ENCODE results near the gene ENDOV. TPM values are rescaled to one million over a fixed set of nuclear protein-coding genes. Genes with fewer than 3 reads are reported as not detected.

ENDOV gene
- 11.5 TPM for total RNA-seq

DNA sequence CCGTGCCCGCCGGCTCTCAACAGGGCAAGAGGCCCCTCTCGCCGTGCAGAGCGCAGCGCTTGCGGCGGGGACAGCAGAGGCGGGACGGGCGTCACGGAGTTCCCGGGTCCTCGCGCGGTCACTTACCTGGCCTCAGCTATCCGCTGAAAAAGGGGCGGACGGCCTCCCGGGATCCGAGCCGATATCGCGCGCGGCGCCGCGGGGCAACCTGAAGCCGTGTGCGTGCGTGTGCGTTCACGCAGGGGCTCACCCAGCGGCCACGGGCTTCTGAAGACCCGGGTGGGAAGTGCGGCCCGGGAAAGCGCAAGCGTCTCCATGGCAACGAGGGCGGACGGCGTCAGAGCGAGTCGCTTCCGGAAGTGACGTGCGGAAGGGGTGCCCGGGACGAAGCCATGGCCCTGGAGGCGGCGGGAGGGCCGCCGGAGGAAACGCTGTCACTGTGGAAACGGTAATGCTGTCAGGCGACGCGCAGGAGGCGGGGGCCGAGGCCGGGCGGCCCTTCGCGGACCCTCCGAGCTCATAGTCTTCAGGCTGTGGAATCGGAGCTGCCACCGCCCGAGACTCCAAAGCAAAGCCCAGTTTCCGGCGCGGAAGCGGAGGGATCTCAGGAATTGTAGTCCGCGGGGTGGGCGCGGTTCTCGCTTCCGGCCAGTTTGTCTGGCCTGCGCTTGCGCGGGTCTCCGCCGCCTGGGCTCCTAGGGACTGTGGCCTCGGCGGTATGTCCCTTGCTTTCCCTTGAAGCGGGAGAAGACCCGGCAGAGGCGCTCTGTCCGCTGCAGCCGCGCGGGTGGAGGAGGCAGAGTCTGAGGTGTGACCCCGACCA, at the start of gene ENDOV:
ENDOV (plus strand) TSS at position 365 of the 823 bp plus-strand sequence; CDS start at position 393, 28 bp downstream.
- DNase-seq = peak; percentile 93

DNA sequence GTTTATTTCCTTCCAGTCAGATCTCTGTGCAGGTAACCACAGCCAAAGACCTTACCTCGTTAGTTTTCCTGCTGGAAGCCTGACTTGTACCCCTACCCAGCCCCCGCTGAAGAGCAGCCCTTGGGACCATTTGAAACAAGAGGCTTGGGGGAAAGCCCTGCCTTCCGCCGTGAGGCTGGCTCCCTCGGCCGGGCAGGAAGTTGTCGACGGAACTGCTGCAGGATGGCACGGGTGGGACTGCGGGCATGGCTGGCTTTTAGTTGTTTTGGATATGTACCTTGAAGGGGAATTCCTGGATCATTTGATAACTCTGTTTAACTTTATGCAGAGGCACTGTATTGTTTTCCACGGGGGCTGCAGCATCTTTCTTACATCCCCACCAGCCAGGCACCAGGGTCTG, 49.0 kb upstream of the ENDOV start:
- DNase-seq = no peak

DNA sequence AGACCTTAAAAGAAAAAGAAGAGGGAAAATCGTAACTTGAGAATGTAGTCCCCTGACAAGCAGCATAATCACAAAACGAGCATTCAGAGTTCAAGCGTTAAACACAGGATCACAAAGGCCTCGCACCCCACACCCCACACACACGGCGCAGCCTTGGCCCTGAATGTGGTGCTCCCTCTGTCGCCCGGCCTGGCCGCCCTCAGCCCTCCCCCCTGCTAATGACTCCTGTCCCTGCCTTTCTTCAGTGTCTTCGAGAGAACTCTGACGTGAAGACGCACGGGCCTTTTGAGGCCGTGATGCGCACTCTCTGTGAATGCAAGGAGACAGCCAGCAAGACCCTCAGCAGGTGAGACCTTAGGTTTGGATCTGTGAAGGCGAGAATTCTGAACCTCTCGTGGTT, 47.5 kb upstream of the ENDOV start:
- no peak for DNase-seq

DNA sequence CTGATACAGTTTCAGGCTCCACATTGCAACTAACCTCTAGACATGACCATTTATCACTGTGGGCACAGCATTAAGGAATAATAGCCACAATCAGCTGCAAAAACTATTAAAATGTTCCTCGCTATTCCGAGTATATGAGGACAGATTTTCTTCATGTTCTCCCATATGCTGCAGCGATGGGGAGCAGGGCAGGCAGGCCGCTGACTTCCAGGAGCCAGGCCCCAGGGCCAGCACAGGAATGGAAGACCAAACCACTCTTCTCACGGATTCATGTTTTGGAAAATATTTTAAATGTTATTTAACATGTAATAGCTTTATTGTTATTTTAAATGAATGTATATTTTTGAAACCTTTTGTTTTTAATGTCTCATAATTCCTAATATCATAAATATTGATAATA, 43.8 kb upstream of the ENDOV start:
- DNase-seq = no peak

DNA sequence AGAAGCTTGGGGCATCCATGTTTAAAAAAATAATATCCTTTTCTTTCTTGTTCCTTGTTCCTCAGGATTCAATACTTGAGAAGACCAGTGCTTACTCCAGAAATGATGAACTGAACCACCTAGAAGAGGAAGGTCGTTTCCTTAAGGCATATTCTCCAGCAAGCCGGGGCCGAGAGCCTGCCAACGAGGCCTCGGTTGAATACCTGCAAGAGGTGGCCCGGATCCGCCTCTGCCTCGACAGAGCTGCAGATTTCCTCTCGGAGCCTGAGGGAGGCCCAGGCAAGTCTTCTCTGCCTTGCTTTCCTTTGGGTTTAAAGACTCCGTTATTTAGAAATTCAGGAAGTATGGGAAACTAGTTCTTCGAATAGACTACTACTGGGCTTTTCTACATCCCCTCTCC, 42.5 kb upstream of the ENDOV start:
- DNase-seq = no peak

DNA sequence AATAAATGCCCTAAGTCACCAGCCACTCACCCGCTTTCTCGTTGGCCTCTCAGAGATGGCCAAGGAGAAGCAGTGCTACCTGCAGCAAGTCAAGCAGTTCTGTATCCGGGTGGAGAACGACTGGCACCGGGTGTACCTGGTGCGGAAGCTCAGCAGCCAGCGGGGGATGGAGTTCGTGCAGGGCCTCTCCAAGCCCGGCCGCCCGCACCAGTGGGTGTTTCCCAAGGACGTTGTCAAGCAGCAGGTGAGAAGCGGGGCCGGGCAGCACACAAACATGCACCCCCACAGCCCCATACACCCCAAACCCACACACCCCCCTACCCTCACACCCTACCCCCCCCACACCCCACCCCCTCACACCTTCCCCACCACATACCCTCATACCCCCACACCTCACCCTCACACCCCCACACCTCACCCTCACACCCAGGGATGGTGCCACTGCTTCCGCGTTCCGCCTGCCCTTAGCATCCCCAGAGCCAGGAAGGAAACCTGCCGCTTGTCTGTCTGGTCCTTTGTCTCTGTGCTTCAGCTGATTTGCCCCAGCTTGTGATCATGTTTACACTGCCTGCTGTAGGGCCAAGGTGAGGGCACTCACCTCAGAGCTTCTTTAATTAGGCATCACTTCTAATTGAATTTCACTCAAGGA, 41.9 kb upstream of the ENDOV start:
- DNase-seq = no peak

DNA sequence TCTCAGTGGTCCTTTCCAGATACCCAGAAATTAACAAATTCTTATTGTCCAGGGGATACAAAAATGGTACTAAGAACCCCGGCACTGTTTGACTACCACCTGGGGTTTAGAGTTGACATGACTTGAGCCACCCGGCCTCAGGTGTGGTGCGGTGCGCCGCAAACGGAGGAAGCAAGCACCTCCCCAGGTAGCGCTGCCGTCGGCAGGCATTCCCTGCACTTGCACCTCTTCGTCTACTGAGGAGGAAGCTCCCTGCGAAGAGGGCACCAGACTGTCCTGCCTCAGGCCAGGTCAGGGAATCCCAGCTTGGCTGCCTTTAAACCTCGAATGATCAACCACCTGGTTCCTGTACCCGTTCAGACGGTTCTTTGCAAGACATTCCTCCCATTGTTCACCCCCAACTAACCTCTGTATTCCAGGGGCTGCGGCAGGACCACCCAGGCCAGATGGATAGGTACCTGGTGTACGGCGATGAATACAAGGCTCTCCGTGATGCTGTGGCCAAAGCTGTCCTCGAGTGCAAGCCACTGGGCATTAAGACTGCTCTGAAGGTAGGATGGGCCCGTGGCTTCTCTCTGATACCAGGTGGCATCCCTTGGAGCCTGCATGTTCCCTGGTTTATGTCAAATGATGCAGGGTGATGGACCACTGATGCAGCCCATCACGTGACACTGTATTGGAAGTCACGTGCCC, 40.8 kb upstream of the ENDOV start:
- no peak for DNase-seq

DNA sequence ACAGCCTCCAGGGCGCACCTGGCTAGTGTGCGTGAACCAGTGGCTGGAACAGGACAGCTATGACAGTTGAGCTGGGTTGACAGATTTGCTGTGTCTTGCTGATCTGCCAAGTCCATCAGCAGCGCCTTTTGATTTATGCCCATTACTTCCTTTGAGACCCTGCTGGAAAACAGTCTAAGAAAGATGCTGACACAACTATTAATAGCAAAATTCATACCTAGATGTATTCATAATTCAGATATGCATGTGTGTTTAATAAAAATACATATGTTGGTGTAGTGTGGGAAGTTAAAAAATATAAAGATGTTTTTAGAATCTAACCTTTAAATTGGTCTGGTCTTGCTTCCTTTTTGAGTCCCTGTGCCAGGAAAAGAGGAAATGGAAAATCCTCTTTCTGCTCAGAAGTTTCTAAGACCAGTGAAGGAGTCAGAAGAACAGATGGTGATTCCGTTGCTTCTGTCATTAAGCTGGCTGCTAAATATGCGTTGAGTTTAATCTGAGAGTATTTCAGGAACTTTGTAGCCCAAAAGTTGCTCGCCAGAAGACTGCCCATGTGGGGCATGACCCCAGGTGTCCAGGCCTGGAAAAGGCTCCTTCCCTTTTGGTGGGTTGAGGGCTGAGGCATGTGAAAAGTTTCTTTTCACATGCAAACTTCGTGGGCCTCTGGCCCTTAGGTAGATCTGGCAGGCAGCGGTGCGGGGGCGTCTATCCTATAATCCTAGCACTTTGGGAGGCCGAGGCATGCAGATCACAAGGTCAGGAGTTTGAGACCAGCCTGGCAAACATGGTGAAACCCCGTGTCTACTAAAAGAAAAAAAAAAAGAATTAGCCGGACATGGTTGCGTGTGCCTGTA, 40.0 kb upstream of the ENDOV start:
- DNase-seq = no peak

DNA sequence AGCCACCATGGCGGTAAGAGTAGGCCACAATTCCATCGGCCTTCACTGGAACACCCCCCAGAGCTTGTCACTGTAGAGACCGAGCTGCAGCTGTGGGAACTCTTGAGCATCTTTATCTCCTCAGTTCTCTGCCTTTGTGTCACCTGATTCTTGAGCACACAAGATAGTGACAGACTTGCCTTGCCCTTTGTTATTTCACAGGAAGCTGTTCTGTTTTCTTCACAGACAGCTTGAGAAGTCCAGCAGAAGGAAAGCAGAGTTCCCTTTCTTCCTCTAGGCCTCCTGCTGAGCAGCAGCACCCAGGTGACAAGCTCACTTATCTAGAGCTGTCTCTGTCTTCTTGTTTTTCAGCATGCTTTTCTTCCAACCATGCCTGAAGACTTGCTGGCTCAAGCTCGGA, 38.4 kb upstream of the ENDOV start:
- no peak for DNase-seq

DNA sequence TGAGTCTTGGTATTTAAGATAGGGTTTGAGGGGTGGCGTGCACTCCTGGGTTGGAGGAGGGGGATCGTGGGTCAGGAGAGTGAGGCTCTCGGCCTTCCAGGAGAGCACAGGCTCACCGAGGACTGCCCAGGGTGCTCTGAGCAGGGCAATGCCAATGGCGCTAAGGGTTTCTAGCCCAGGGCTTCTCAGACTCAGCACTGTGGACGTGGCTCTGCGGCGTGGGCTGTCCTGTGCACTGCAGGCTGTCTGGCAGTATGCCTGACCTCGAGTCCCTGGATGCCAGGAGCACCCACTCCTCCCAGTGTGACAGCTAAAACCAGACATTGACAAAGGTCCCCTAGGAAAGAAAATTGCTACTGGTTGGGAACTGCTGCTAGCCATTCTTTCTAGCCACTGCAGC, 37.2 kb upstream of the ENDOV start:
- DNase-seq = no peak

DNA sequence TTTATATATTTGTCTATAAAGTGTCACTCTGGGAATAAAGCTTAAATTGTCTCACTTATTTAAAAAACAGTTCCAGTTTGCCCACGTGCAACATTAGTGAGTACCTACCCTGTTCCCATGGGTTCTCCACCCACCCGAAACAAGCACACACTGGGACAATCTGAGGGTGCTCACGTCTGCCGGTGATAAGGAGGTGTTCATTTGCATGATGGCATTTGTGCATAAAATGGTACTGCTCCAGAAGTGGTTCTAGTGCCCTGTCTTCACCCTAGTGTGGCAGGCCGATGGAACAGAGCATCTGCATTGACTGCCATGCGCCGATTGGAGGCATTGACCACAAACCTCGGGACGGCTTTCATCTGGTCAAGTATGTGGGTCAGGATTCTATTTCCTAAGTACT, 35.6 kb upstream of the ENDOV start:
- DNase-seq = no peak

DNA sequence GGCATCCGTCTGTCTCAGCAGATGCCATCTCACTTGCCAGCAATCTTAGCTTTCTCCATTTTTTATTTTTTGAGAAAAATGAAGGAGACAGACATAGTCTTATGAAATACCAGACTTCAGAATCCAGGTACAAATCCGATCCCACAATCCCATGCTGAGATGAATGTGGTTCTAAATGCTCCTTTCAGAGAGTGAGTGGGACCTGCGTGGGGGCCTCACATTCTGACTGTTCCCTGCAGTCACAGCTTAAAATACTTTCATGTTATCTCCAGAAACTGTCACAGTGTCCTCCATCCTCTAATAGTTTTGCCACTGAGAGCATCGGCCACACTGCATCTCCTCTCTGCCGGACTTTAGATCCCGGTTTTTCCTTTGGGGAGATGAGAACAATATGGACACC, 34.9 kb upstream of the ENDOV start:
- no peak for DNase-seq

DNA sequence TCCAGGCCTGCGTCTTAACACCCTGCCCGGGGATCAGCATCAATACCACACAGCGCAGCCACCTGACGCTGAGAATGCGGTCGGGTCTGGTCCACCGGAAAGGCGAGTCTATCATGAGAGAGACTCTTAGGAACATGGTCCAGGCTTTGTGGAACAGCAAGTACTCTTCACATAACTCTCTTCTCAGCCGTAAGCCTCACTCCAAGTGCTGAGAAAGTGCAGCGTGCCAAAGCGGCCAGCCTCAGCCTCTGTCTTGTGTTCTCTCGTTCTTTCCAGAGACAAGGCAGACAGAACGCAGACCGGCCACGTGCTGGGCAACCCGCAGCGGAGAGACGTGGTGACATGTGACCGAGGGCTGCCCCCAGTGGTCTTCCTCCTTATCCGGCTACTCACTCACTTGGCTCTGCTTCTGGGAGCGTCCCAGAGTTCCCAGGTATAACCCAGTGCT, 34.4 kb upstream of the ENDOV start:
- DNase-seq = no peak

DNA sequence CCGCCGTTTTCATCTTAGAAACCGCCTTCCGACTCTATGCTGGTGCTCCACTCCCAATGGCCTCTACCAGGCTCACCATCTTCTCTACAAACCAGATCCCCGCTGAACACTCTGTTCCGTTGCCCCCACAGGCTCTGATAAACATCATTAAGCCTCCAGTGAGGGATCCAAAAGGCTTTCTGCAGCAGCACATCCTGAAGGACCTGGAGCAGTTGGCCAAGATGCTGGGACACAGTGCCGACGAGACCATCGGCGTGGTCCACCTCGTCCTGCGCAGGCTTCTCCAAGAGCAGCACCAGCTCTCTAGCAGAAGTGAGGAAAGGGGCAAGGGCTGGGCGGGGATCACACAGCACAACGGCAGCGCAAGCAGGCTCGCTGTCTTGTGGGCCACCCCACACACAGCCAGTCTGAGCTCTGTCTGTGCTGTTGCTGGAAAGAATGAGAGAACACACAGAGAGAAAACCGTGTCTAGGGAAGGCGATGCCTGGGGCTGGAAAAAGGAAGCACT, 33.5 kb upstream of the ENDOV start:
- DNase-seq = no peak

DNA sequence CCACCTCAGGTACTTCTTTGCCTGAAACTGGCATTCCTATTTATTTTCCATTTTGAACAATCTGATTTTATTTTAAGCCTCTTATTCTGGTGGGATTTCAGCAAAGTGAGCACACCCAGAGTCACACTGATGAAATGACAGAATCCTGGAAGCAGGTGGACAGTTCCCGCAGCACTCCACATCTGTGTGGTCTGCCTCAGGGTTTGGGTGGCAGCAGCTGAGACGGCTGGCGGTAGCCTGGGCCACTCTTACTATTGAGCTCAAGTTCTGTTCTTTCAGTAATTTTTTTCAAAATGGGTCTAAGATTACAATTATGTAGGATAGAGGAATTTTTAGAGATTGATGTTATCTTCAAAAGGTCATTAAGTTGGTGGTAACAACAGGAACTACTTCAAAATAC, 32.5 kb upstream of the ENDOV start:
- no peak for DNase-seq

DNA sequence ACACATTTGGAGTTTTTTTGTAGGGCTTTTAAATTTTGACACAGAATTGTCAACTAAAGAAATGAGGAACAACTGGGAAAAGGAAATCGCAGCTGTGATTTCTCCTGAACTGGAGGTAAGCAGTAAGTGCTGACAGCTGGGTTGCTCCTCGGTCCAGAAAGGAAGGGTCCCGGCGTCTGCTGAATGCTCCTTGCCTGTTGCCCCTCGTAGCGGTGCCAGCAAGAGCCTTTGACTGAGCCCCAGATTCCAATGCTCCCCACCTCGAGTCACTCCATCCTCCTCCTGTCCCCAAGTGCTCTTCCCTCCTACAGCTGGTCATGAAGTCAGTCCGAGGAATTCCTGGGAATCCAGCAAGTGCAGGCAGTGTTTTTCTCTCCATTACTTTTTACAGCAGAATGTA, 32.0 kb upstream of the ENDOV start:
- no peak for DNase-seq

DNA sequence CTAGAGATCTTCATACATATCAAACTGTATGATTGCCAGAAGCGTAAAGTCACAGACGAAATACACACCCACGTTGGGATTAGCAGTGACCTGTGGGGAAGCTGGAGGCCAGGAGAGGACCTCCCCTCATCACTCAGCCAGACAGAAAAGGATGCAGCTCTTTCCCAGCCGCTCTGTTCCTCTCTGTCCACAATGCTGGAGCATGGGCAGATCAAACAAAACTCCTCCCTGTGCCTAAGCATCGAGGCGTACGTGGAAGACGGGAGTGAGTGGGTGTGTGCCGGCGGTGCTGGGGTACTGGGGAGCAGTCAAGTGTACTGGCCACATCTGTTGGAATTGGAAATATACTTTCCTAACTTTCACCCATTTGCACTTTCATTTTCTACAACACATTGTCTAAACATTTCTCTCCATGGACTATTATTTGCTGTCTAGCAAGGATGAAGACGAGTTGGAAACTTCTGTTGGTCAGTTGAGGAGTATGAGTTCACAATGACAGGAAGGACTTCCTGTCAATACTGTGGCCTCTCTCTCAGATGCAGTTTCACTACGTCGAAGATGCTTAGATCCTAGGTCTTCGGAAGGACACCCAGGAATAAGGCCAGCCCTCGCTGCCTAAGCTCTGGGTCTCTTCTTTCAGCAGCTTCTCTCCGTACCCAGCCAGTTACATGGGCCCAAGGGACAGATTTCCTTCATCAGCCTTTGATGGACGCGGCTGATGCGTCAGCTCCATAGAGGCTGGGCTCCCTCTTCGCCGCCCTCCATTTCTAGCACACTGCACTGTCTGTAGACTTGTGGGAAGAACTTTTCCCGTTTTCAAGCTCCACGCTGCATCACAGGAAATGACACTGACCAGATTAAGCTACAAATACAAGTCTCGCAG, 30.6 kb upstream of the ENDOV start:
- DNase-seq = no peak

DNA sequence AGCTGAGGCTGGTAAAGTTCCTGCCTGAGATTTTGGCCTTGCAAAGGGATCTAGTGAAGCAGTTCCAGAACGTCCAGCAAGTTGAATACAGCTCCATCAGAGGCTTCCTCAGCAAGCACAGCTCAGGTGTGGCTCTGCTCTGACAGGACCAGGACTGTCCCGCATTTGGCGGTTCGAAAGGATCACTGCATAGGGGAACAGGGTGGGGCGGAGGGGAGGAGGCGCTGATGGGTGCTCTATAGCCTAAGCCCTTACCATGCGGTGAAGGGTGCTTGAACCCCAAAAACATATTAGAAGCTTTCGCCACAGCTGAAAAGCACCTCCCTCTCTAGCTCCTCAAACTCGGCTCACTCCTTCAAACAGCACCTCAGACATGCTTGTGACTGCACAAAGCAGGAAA, 29.9 kb upstream of the ENDOV start:
- no peak for DNase-seq

DNA sequence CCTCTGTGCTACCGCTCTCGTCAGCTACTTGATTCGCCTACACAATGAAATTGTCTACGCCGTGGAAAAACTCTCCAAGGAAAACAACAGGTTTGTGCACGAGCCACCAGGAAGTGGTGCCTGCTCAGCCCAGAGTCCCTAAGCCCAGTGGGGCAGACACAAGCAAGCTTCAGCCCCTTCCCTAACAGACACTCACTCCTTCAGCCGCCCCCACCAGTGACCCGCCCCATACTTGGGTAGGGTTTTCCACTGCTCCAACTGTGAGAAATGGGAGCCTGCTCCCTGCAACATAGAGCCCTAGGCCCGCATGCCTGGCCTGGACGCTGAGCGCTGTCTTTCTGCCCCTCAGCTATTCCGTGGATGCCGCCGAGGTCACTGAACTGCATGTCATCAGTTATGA, 28.6 kb upstream of the ENDOV start:
- DNase-seq = no peak

DNA sequence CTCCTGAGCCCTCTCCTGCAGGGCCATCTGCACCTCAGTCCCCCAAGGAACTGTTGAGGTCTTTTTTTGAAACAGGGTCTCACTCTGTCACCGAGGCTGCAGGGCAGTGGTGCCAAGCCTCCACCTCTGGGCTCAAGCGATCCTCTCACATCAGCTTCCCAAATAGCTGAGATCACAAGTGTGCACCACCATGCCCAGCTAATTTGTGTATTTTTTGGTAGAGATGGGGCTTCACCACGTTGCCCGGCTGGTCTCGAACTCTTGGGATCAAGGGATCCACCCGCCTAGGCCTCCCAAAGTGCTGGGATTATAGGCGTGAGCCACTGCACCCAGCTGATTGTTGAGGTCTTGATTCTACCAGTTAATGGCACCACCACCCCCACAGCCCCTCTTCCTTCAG, 27.9 kb upstream of the ENDOV start:
- DNase-seq = no peak

DNA sequence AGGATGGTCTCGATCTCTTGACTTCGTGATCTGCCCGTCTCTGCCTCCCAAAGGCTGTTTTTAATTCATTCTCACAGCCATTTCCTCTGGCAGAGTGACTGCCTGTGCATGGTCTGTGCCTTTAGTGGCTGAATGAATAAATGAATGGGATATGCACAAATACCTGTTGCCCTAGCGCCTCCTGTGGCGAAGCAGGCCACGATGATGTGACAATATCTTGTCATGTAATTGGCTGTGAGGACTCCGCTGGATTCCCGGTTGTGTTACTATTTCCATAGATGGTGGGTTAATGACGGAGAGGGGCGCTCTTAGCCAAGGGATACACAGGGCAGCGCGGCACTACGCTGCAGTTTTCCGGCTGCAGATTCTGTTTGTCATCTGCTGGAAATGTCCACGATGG, 26.8 kb upstream of the ENDOV start:
- DNase-seq = no peak

Data from occipital lobe (tissue), 2 donors.